HG02938 (cell line): ENCODE measurements around the gene TTC39A.
"Not testable (repeated sequence)": the region's sequence is repeated elsewhere in the genome, so short reads cannot be mapped to it uniquely, and the experiment has no call there.

Experiments
- ATAC-seq: cut with Tn5 transposase; IDR thresholded peaks from one replicate; pipeline ENCODE4 v1.9.1; 2021; ENCODE audit warnings: mild to moderate bottlenecking, moderate library complexity; ENCODE audit not compliant: unreplicated experiment

TTC39A gene

GRCh38 chr1:51272916-51273315 is 57.4 kb downstream of the TTC39A start:
- no peak for ATAC-seq

GRCh38 chr1:51270751-51271150 is 59.6 kb downstream of the TTC39A start:
- ATAC-seq = no peak

- no peak for ATAC-seq
Observed at GRCh38 chr1:51268634-51269033, 61.7 kb downstream of the TTC39A start.

GRCh38 chr1:51266791-51267190 is 63.6 kb downstream of the TTC39A start:
- ATAC-seq = no peak

- ATAC-seq = no peak
Observed at GRCh38 chr1:51266181-51266580, 64.2 kb downstream of the TTC39A start.

DNA sequence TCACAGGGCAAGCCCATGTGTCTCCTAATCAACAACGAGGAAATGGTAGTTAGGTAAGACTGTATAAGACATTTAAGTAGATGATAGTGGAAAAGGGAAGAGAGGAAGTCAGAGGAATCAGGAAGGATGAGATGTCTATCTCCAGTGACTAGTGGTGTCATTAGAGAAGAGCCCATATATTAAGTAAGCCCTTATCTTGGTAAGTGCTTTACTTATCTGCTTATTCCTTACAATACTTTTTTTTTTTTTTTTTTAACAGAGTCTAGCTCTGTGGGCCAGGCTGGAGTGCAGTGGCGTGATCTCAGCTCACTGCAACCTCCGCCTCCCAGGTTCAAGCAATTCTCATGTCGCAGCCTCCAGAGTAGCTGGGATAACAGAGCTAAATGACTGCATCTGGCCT is 64.7 kb downstream of the TTC39A start:
- no peak for ATAC-seq

DNA sequence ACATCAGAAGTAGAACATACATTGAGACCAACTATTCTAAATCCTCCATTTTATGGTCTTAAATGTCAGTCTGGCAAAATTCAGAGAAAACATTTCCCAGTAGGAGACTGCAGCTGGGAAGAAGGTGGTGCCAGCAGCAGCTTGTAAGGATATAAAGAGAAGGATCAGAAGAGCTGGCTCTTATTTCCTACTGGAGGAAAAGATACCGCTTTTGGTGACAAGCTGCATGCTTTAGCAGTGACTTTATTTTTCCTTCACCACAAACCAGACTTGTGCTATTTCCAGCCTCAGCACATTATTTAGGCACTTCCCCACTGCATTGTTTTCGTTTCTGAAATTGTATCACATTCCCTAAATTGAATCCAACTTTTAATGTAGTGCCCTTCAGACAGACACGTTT is 65.9 kb downstream of the TTC39A start:
- ATAC-seq = no peak

- no peak for ATAC-seq
Observed at GRCh38 chr1:51263147-51263877, 67.0 kb downstream of the TTC39A start.

- no peak for ATAC-seq
Observed at GRCh38 chr1:51255331-51255730, 75.0 kb downstream of the TTC39A start.

- ATAC-seq = no peak
Observed at GRCh38 chr1:51253691-51254090, 76.7 kb downstream of the TTC39A start.

GRCh38 chr1:51252366-51252765 is 78.0 kb downstream of the TTC39A start:
- no peak for ATAC-seq

- ATAC-seq = not testable (repeated sequence)
Observed at GRCh38 chr1:51251165-51251564, 79.2 kb downstream of the TTC39A start.

DNA sequence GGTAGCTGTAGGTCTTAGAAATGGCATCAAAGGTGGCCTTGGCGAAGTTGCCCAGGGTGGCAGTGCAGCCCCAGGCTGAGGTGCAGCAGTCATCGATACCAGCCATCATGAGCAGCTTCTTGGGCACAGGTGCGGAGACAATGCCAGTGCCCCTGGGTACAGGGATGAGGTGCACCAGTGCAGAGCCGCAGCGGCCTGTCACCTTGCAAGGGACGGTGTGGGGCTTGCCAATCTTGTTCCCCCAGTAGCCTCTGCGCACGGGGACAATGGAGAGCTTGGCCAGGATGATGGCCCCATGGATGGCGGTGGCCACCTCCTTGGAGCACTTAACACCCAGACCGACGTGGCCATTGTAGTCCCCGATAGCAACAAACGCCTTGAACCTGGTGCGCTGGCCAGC is 79.6 kb downstream of the TTC39A start:
- not testable (repeated sequence) for ATAC-seq

- no peak for ATAC-seq
Observed at GRCh38 chr1:51249445-51249844, 80.9 kb downstream of the TTC39A start.

- no peak for ATAC-seq
Observed at GRCh38 chr1:51247499-51247898, 82.9 kb downstream of the TTC39A start.

DNA sequence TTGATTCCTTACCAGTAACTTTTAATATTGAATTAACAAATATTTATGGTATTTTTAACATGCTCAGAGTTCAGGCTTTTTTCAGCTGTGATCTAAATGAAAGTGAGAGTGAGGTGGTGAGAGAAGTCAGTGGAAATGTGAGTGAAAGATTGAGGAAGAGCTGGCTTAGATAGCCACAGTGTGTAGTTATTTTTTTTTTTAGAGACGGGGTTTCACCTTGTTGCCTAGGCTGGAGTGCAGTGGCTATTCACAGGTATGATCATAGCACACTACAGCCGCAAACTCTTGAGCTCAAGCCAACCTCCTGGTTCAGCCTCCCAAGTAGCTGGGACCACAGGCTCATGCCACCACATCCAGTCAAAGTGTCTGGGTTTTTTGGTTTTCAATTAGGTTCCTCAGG is 83.3 kb downstream of the TTC39A start:
- peak; percentile 81 for ATAC-seq

DNA sequence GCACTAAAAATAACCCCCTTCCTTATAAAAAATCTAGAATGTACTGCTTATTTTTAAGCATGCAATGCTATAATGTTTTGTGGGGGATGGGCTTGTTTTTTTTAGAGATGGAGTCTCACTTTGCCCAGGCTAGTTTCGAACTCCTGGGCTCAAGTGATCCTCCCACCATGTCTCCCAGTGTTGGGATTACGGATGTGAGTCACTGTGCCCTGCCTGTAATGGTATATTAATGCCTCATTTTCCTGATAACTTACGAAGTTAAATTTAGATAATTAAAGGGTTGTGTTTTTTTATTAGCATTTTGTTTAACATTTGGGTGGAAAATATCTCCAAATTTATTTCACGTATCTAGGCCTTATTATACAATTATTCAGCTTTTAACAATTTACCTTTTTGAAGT is 87.8 kb downstream of the TTC39A start:
- ATAC-seq = no peak

DNA sequence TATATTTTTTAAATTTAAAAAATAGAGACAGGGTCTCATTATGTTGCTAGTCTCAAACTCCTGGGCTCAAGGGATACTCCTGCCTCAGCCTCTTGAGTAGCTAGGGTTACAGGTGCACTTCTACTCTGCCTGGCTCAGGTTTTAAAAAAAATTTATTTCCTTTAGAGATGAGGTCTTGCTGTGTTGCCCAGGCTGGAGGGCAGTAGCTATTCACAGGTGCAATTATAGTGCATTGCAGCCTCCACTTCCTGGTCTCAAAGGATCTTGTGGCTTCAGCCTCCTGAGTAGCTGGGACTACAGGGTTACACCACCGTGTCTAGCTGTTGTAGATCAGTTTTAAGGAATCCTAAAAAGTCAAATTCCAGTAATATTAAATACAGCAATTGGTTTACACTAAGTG is 89.2 kb downstream of the TTC39A start:
- no peak for ATAC-seq

GRCh38 chr1:51240084-51240483 is 90.3 kb downstream of the TTC39A start:
- no peak for ATAC-seq

DNA sequence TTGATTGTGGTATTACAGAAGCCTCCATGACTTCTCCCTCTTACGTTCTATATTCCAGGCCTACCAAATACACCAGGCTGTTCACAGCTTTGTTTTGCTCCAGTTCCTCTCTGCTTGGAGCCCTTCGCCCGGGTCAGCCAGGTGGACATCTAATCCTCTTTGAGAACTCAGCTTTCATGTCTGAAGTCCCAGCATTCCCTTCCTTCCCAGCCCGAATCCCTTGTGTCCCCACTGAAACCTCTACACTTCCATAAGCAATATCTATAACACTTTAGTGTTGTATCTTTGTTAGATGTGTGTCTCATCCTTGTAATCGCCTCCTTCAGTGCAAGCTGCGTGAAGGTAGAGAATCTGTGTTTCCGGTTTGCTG is 92.3 kb downstream of the TTC39A start:
- ATAC-seq = no peak

DNA sequence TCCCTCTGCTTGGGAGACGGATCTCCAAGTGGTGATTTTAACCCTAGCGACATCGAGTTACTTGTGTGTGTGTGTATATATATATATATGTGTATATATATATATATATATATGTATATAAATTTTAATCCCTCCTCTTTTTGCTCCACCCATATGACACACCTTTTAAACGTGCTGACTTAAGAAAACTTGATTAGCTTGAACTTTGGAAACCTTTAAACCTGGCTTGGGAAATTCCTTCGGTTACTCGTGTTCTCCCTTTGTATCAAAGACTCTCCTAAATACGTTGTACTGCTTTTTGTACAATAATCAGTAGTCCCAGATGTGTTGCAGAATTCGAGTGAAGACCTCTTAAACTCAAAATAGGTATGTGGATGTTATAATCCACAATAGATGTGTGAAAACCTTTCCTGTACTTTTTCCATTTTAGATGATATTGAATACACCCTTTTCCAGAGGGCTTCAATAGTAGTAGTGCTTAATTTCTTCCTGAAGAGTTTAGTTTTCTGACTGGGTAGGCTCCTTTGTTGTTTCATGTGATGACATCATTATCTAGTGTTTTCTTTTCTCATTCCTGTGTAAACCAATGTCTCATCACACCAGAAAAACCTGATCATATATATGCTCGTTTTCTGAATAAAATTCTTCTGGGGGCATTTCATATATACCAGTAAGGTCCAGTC is 92.9 kb downstream of the TTC39A start:
- ATAC-seq = no peak
